ENCODE measurements around the gene BRD1. TPM values are rescaled to one million over a fixed set of nuclear protein-coding genes. Genes with fewer than 3 reads are reported as not detected.

BRD1 gene
- total RNA-seq, 1 donor from 2014 or later = 35.1 TPM

DNA sequence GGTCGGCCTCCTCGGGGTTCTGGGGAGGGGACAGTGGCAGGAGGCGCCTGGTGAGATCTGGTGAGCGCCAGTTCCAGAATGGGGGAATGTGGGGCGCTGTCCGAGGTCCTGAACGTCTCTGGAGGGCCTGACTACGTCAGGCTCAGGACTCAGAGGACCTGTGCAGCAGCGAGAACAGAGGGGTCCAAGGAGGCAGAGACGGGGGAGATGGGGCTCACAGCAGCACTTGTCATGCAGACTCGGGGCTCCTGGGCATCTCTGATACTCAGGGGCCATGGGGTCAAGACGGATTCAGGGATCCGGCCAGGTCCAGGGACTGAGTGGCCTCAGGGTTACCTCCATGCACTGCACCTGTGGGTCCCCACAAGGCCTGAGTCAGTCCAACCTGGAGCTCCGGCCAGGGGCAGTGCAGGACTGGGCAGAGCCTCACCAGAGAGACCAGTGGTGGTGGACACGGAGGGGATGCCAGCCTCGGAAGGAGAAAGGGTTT is 92.2 kb downstream of the BRD1 start:
- Histone ChIP-seq H3K9me3 (no peaks in the 10 kb centered on the region), H3K27ac (no peak overlapping the region), H3K27me3 (no peaks in the 10 kb centered on the region), H3K4me3 (no peak overlapping the region), H3K36me3 (no peaks in the 10 kb centered on the region), H3K4me1 (no peaks in the 10 kb centered on the region)
- intact Hi-C loops (cut with DNase I) = no loop called here
- DNase-seq (ENCODE audit: extremely low spot score in 2 of 2) = peak in 1 of 2 donors; percentile 62
- TF ChIP-seq POLR2AphosphoS5 (IDR thresholded peaks at IDR 0.05; ENCODE audit: insufficient read depth in 1 of 2, low read depth in 1 of 2) (no peak), CTCF (IDR thresholded peaks at IDR 0.05) (no peak), POLR2A (IDR thresholded peaks at IDR 0.05) (no peak)

DNA sequence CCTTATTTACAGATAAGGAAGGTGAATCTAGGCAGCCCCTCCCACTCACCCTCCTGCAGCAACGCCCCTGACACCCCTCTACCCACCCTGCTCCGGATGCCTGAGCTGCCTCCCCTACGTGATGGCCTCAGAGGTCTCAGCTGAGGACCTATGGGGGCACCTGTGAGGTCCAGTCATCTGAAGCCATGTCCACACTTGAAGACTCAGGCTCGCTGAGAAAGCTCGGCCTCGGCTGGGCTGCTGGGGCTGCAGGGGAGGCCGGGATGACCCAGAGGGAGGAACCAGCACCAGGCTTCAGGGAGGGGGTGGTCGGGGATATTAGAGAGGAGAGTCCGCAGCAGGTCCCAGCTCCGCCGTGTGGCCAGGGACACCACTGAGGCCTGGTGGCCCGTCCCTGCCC is 92.8 kb downstream of the BRD1 start:
- DNase-seq (ENCODE audit: extremely low spot score in 2 of 2) = peak; percentile 32 to 79
- intact Hi-C loops (cut with DNase I) = no loop called here
- no peaks in the 10 kb centered on the region for H3K36me3 ChIP-seq
- H3K4me3 ChIP-seq = no peak overlapping the region
- no peaks in the 10 kb centered on the region for H3K4me1 ChIP-seq
- no peak overlapping the region for H3K27ac ChIP-seq
- no peaks in the 10 kb centered on the region for H3K9me3 ChIP-seq
- no peaks in the 10 kb centered on the region for H3K27me3 ChIP-seq
- TF ChIP-seq POLR2AphosphoS5 (IDR thresholded peaks at IDR 0.05; ENCODE audit: insufficient read depth in 1 of 2, low read depth in 1 of 2) (no peak), POLR2A (IDR thresholded peaks at IDR 0.05) (no peak), CTCF (IDR thresholded peaks at IDR 0.05) (no peak)

- TF ChIP-seq POLR2A (IDR thresholded peaks at IDR 0.05) (no peak), CTCF (IDR thresholded peaks at IDR 0.05) (no peak), POLR2AphosphoS5 (IDR thresholded peaks at IDR 0.05; ENCODE audit: insufficient read depth in 1 of 2, low read depth in 1 of 2) (no peak)
- Histone ChIP-seq H3K9me3 (no peaks in the 10 kb centered on the region), H3K27me3 (no peaks in the 10 kb centered on the region), H3K4me1 (no peaks in the 10 kb centered on the region), H3K27ac (no peak overlapping the region), H3K36me3 (no peaks in the 10 kb centered on the region), H3K4me3 (no peak overlapping the region)
- DNase-seq (ENCODE audit: extremely low spot score in 2 of 2) = peak in 1 of 2 donors; percentile 64
- intact Hi-C loops (cut with DNase I) = no loop called here
Observed at GRCh38 chr22:49734390-49734789, 93.3 kb downstream of the BRD1 start.

DNA sequence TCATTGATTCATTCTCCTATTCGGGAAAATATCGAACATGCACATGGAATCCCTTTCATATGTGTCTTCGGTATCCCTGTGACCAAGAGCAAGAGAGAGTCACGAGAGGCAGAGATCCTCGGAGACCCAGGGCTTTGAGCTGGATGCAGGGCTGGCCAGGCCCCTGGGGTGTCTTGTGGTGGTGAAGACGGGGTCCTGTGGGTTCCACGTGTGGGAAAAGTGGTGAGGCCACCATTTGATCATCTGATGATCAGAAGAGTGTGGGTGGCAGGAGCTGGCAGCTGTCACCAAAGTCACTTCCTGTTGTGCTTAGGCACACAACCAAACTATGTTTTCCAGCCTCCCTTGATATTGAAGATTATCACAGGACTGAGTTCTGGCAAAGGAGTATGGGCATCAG is 94.0 kb downstream of the BRD1 start:
- Histone ChIP-seq H3K36me3 (no peaks in the 10 kb centered on the region), H3K4me1 (no peaks in the 10 kb centered on the region), H3K27ac (no peak overlapping the region), H3K4me3 (no peak overlapping the region), H3K9me3 (no peaks in the 10 kb centered on the region), H3K27me3 (no peaks in the 10 kb centered on the region)
- intact Hi-C loops (cut with DNase I) = no loop called here
- TF ChIP-seq POLR2AphosphoS5 (IDR thresholded peaks at IDR 0.05; ENCODE audit: insufficient read depth in 1 of 2, low read depth in 1 of 2) = no peak
- peak in 1 of 2 donors; percentile 47 for DNase-seq (ENCODE audit: extremely low spot score in 2 of 2)

- Histone ChIP-seq H3K9me3 (no peaks in the 10 kb centered on the region), H3K4me3 (no peak overlapping the region), H3K27me3 (no peaks in the 10 kb centered on the region), H3K27ac (no peak overlapping the region), H3K4me1 (no peaks in the 10 kb centered on the region), H3K36me3 (no peaks in the 10 kb centered on the region)
- no peak for TF ChIP-seq POLR2AphosphoS5 (IDR thresholded peaks at IDR 0.05; ENCODE audit: insufficient read depth in 1 of 2, low read depth in 1 of 2)
- TF ChIP-seq CTCF (IDR thresholded peaks at IDR 0.05) = no peak
- no peak for TF ChIP-seq POLR2A (IDR thresholded peaks at IDR 0.05)
- no peak for DNase-seq (ENCODE audit: extremely low spot score in 2 of 2)
- intact Hi-C loops (cut with DNase I) = no loop called here
Observed at GRCh38 chr22:49730656-49731055, 97.0 kb downstream of the BRD1 start.
